Neural crest cell (in vitro differentiated cells): ENCODE measurements around the gene COLEC12. TPM values are rescaled to one million over a fixed set of nuclear protein-coding genes. Genes with fewer than 3 reads are reported as not detected.
A peak's percentile ranks its signal among the peaks of the same experiment; 100 is the strongest.

Experiments used
- DNase-seq: peaks from one replicate; pipeline ENCODE4 v3.0.0; 2021; ENCODE audit warnings: low read depth, mixed read lengths, low spot score
- H3K27ac Mint-ChIP-seq: one replicate; pipeline ENCODE4 v1.8.0; 2021; ENCODE audit warnings: mild to moderate bottlenecking, mixed read lengths; ENCODE audit not compliant: unreplicated experiment
- H3K27me3 Mint-ChIP-seq: 2 replicates; pipeline ENCODE4 v1.8.0; 2021; ENCODE audit warnings: low read depth, mild to moderate bottlenecking, mixed read lengths
- H3K36me3 Mint-ChIP-seq: 2 replicates; pipeline ENCODE4 v1.8.0; 2021; ENCODE audit warnings: low read depth, mild to moderate bottlenecking, mixed read lengths
- H3K4me1 Mint-ChIP-seq: 2 replicates; pipeline ENCODE4 v1.8.0; 2021; ENCODE audit warnings: mixed read lengths
- H3K4me3 Mint-ChIP-seq: one replicate; pipeline ENCODE4 v1.8.0; 2021; ENCODE audit warnings: mild to moderate bottlenecking, mixed read lengths
- H3K9me3 Mint-ChIP-seq: 2 replicates; pipeline ENCODE4 v1.8.0; 2021; ENCODE audit warnings: mixed read lengths
- long read RNA-seq: library from polyadenylated mRNA; unstranded; transcript quantifications from one replicate; pipeline ENCODE4 v2.0.0, GENCODE V29; 2020
- total RNA-seq: library from RNA; stranded (reverse); gene quantifications from 2 replicates; pipeline ENCODE4 v1.2.1, GENCODE V29; 2021
- TF ChIP-seq, protein P1 (sequence below): fragments of 200-600 bp; sonication (generic); conservative IDR thresholded peaks from 2 replicates; pipeline ENCODE4 v1.5.0; 2021; ENCODE audit warnings: antibody characterized with exemption, mild to moderate bottlenecking

Gene COLEC12
- 1.7 and 2.0 TPM in 2 replicates for total RNA-seq
- long read RNA-seq, partial matches to known transcripts: 1 of 1 reads
- long read RNA-seq, other reads (novel, unspliced or antisense): 0 of 1 reads

GRCh38 chr18:500632-501405 lies at the start of gene COLEC12:
Gene COLEC12, minus strand, starts transcription at chr18:500701. Its CDS starts 187 bp downstream, at chr18:500514.
- peak within 1 kb of the TSS; percentile 84 for H3K4me3 Mint-ChIP-seq
- H3K36me3 Mint-ChIP-seq: no peaks in the 10 kb centered on the region
- peaks cover 84% of the 10 kb centered on the region for H3K27me3 Mint-ChIP-seq
- H3K9me3 Mint-ChIP-seq: no peaks in the 10 kb centered on the region
- DNase-seq: peak; percentile 30
- no peak within 1 kb of the TSS for H3K27ac Mint-ChIP-seq
- peaks cover 16% of the 10 kb centered on the region for H3K4me1 Mint-ChIP-seq
- TF ChIP-seq, protein P1, sequence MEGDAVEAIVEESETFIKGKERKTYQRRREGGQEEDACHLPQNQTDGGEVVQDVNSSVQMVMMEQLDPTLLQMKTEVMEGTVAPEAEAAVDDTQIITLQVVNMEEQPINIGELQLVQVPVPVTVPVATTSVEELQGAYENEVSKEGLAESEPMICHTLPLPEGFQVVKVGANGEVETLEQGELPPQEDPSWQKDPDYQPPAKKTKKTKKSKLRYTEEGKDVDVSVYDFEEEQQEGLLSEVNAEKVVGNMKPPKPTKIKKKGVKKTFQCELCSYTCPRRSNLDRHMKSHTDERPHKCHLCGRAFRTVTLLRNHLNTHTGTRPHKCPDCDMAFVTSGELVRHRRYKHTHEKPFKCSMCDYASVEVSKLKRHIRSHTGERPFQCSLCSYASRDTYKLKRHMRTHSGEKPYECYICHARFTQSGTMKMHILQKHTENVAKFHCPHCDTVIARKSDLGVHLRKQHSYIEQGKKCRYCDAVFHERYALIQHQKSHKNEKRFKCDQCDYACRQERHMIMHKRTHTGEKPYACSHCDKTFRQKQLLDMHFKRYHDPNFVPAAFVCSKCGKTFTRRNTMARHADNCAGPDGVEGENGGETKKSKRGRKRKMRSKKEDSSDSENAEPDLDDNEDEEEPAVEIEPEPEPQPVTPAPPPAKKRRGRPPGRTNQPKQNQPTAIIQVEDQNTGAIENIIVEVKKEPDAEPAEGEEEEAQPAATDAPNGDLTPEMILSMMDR: no peak

DNA sequence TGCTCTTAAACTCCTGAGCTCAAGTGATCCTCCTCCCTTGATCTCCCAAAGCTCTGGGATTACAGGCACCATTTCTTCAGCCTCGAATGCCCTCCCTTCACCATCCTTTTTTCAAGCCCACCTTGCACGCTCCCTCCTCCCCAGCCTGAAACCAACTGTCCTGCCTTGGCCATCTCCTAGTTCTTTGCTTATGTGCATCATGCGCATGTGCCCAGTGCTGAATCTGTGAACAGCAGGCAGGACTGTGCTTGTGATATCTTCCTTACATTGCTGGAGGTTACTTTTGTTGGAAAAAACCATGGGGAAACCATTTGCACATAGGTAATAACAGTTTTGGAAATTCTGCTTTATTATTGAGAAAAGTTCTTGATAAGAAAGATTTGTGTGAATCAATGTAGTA lies 49.5 kb upstream of the COLEC12 start:
- H3K27me3 Mint-ChIP-seq: no peaks in the 10 kb centered on the region
- no peak for DNase-seq

GRCh38 chr18:543447-544078 lies 43.1 kb upstream of the COLEC12 start:
- Mint-ChIP-seq H3K27me3 (peaks cover 4% of the 10 kb centered on the region), H3K4me1 (no peaks in the 10 kb centered on the region), H3K27ac (no peak overlapping the region), H3K36me3 (no peaks in the 10 kb centered on the region), H3K4me3 (no peak overlapping the region), H3K9me3 (peaks cover 4% of the 10 kb centered on the region)
- TF ChIP-seq, protein P1: no peak
- no peak for DNase-seq

More for the DNA sequence above, 49.5 kb upstream of the COLEC12 start:
- Mint-ChIP-seq H3K4me1 (no peaks in the 10 kb centered on the region), H3K9me3 (peaks cover 2% of the 10 kb centered on the region), H3K4me3 (no peak overlapping the region), H3K36me3 (no peaks in the 10 kb centered on the region), H3K27ac (no peak overlapping the region)
- TF ChIP-seq, protein P1: no peak

DNA sequence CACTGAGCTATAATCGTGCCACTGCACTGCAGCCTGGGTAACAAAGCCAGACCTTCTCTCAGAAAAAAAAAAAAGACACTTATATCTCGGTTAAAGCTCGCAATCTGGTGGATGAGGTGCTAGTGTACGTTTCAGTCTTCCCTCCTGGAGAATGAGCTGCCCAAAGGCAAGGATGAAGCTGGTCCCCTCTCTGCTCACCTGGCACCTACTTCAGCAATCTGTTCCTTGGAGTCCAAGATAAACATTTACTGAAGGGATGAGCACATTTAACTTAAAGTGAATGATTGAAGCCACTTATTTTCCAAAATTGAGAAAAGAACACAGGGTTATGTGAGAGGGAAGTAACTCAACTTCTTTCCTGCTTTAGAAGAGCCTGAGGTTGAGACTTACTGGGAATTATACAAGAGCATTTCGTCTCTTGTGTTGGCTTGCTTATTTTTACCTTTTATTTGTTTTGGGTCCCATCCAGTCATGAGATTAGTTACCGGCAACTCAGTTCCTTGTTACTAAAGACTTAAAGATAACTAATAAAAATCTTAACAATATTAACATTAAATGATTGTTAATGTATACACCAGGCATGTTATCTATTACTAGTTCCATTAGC lies 33.6 kb upstream of the COLEC12 start:
- no peak overlapping the region for H3K27ac Mint-ChIP-seq
- no peaks in the 10 kb centered on the region for H3K27me3 Mint-ChIP-seq

GRCh38 chr18:532632-533031 lies 32.1 kb upstream of the COLEC12 start:
- Mint-ChIP-seq H3K27ac (no peak overlapping the region), H3K4me1 (peaks cover 5% of the 10 kb centered on the region), H3K36me3 (no peaks in the 10 kb centered on the region), H3K4me3 (no peak overlapping the region), H3K9me3 (no peaks in the 10 kb centered on the region), H3K27me3 (no peaks in the 10 kb centered on the region)
- DNase-seq: no peak
- TF ChIP-seq, protein P1: no peak

More for the DNA sequence above, 33.6 kb upstream of the COLEC12 start:
- Mint-ChIP-seq H3K4me3 (no peak overlapping the region), H3K4me1 (no peaks in the 10 kb centered on the region), H3K36me3 (no peaks in the 10 kb centered on the region), H3K9me3 (no peaks in the 10 kb centered on the region)
- TF ChIP-seq, protein P1: no peak
- no peak for DNase-seq
